Hematopoietic multipotent progenitor cell treated with erythropoietin and hydrocortisone succinate and interleukin-3 and kit ligand, for 17 days (in vitro differentiated cells): Measurements from ENCODE around the gene NKG7.
A peak's percentile ranks its signal among the peaks of the same experiment; 100 is the strongest.

Experiments used
- DNase-seq: peaks from one replicate; pipeline ENCODE4 v3.0.0-alpha.2; 2015; ENCODE audit warnings: low spot score

Gene NKG7

GRCh38 chr19:51361239-51361638 lies 11.2 kb downstream of the NKG7 start:
- no peak for DNase-seq

- no peak for DNase-seq
Observed at GRCh38 chr19:51359294-51359693, 13.2 kb downstream of the NKG7 start.

GRCh38 chr19:51357952-51358351 lies 14.5 kb downstream of the NKG7 start:
- DNase-seq, result no peak

GRCh38 chr19:51356159-51356801 lies 16.2 kb downstream of the NKG7 start:
- no peak for DNase-seq

- DNase-seq, result no peak
Observed at GRCh38 chr19:51354742-51355148, 17.7 kb downstream of the NKG7 start.

GRCh38 chr19:51354103-51354741 lies 18.2 kb downstream of the NKG7 start:
- DNase-seq, result no peak

GRCh38 chr19:51352783-51353360 lies 19.6 kb downstream of the NKG7 start:
- DNase-seq, result no peak

GRCh38 chr19:51351266-51351990 lies 21.0 kb downstream of the NKG7 start:
- DNase-seq, result peak; percentile 10

GRCh38 chr19:51347209-51347928 lies 25.1 kb downstream of the NKG7 start:
- DNase-seq, result no peak

GRCh38 chr19:51346742-51347141 lies 25.7 kb downstream of the NKG7 start:
- no peak for DNase-seq

GRCh38 chr19:51345076-51345620 lies 27.3 kb downstream of the NKG7 start:
- DNase-seq, result no peak

- no peak for DNase-seq
Observed at GRCh38 chr19:51342631-51343569, 29.6 kb downstream of the NKG7 start.

GRCh38 chr19:51341976-51342580 lies 30.4 kb downstream of the NKG7 start, which contains the start of gene VSIG10L:
TSS of gene VSIG10L (minus strand) at chr19:51342139. CDS start at chr19:51342124, 15 bp downstream.
- DNase-seq, result no peak

- DNase-seq, result no peak
Observed at GRCh38 chr19:51341066-51341465, 31.4 kb downstream of the NKG7 start.

- DNase-seq, result peak; percentile 97
Observed at GRCh38 chr19:51339687-51340656, 32.5 kb downstream of the NKG7 start.

GRCh38 chr19:51339313-51339686 lies 33.2 kb downstream of the NKG7 start:
- no peak for DNase-seq

GRCh38 chr19:51338563-51339312 lies 33.7 kb downstream of the NKG7 start:
- peak; percentile 83 for DNase-seq

- DNase-seq, result no peak
Observed at GRCh38 chr19:51337861-51338562, 34.4 kb downstream of the NKG7 start.
